DMS53 treated with DMSO at 0.1 percent for 48 hours (cell line): Measurements from ENCODE around the gene ZNF579.

ENCODE experiments used
- DNase-seq: peaks from one replicate; lab custom pipeline; 2025; ENCODE audit not compliant: unreplicated experiment; lab: John Stamatoyannopoulos, UW

Gene ZNF579

GRCh38 chr19:55580628-55581144 is at the start of gene ZNF579:
ZNF579 (minus strand) TSS chr19:55580848; CDS start chr19:55579639, 1,209 bp downstream.
- DNase-seq: peak; percentile 70

- no peak for DNase-seq
Measured at GRCh38 chr19:55626350-55626749, 45.7 kb upstream of the ZNF579 start.

GRCh38 chr19:55625004-55625326 is 44.3 kb upstream of the ZNF579 start:
- no peak for DNase-seq

- peak; percentile 78 for DNase-seq
Measured at GRCh38 chr19:55624109-55625003, 43.7 kb upstream of the ZNF579 start, which contains the start of gene ZNF784. ZNF784 (minus strand) TSS chr19:55624566; CDS start chr19:55624561, 5 bp downstream.

- DNase-seq: no peak
Measured at GRCh38 chr19:55623561-55623960, 42.9 kb upstream of the ZNF579 start.

- no peak for DNase-seq
Measured at GRCh38 chr19:55623130-55623529, 42.5 kb upstream of the ZNF579 start.

GRCh38 chr19:55622242-55622969 is 41.8 kb upstream of the ZNF579 start:
- DNase-seq: no peak

GRCh38 chr19:55621673-55622231 is 41.1 kb upstream of the ZNF579 start:
- DNase-seq: no peak

- DNase-seq: no peak
Measured at GRCh38 chr19:55621205-55621672, 40.6 kb upstream of the ZNF579 start.

GRCh38 chr19:55620410-55621204 is 40.0 kb upstream of the ZNF579 start:
- DNase-seq: no peak

GRCh38 chr19:55619286-55619685 is 38.6 kb upstream of the ZNF579 start:
- DNase-seq: no peak

- DNase-seq: no peak
Measured at GRCh38 chr19:55618426-55618825, 37.8 kb upstream of the ZNF579 start.

GRCh38 chr19:55617426-55617825 is 36.8 kb upstream of the ZNF579 start:
- DNase-seq: no peak

GRCh38 chr19:55616395-55616875 is 35.8 kb upstream of the ZNF579 start:
- DNase-seq: no peak

GRCh38 chr19:55615543-55616394 is 35.1 kb upstream of the ZNF579 start:
- no peak for DNase-seq

- DNase-seq: no peak
Measured at GRCh38 chr19:55614711-55615542, 34.3 kb upstream of the ZNF579 start.

- DNase-seq: no peak
Measured at GRCh38 chr19:55613930-55614710, 33.5 kb upstream of the ZNF579 start.

GRCh38 chr19:55613396-55613795 is 32.7 kb upstream of the ZNF579 start:
- DNase-seq: no peak
